OCI-M2 (cell line): Measurements from ENCODE around the gene HSPA13.
"Not testable (repeated sequence)": the region's sequence is repeated elsewhere in the genome, so short reads cannot be mapped to it uniquely, and the experiment has no call there.

Source experiments
- DNase-seq: peaks from one replicate; lab custom pipeline; 2025; ENCODE audit not compliant: unreplicated experiment; lab: John Stamatoyannopoulos, UW

HSPA13 gene

GRCh38 chr21:14382835-14383595, at the start of gene HSPA13:
TSS of gene HSPA13 (minus strand) at chr21:14383146. CDS start at chr21:14383119, 27 bp downstream.
- DNase-seq = peak; percentile 84

- no peak for DNase-seq
These were observed 36.0 kb upstream of the HSPA13 start for GRCh38 chr21:14418920-14419319.

GRCh38 chr21:14414932-14415508, 32.1 kb upstream of the HSPA13 start:
- DNase-seq = no peak

- DNase-seq = no peak
These were observed 23.0 kb upstream of the HSPA13 start for GRCh38 chr21:14405962-14406361.

- no peak for DNase-seq
These were observed 22.3 kb upstream of the HSPA13 start for GRCh38 chr21:14405225-14405624.

GRCh38 chr21:14403681-14404318, 20.9 kb upstream of the HSPA13 start:
- no peak for DNase-seq

- no peak for DNase-seq
These were observed 18.3 kb upstream of the HSPA13 start for GRCh38 chr21:14401217-14401616.

GRCh38 chr21:14388282-14388681, 5.3 kb upstream of the HSPA13 start:
- no peak for DNase-seq

GRCh38 chr21:14384453-14384852, 1.5 kb upstream of the HSPA13 start:
- no peak for DNase-seq

GRCh38 chr21:14383596-14384180, 742 bp upstream of the HSPA13 start:
- no peak for DNase-seq

GRCh38 chr21:14382486-14382834, 486 bp downstream of the HSPA13 start:
- no peak for DNase-seq

GRCh38 chr21:14376854-14377253, 6.1 kb downstream of the HSPA13 start:
- no peak for DNase-seq

GRCh38 chr21:14366998-14367397, 15.9 kb downstream of the HSPA13 start:
- DNase-seq = no peak

GRCh38 chr21:14361958-14362357, 21.0 kb downstream of the HSPA13 start:
- DNase-seq = no peak

- no peak for DNase-seq
These were observed 24.2 kb downstream of the HSPA13 start for GRCh38 chr21:14358775-14359174.

GRCh38 chr21:14356746-14357145, 26.2 kb downstream of the HSPA13 start:
- no peak for DNase-seq

GRCh38 chr21:14354515-14354914, 28.4 kb downstream of the HSPA13 start:
- DNase-seq = no peak

- no peak for DNase-seq
These were observed 29.2 kb downstream of the HSPA13 start for GRCh38 chr21:14353726-14354125.

- no peak for DNase-seq
These were observed 29.7 kb downstream of the HSPA13 start for GRCh38 chr21:14353231-14353630.

GRCh38 chr21:14327346-14327745, 55.6 kb downstream of the HSPA13 start:
- DNase-seq = not testable (repeated sequence)

- no peak for DNase-seq
These were observed 57.4 kb downstream of the HSPA13 start for GRCh38 chr21:14325595-14325994.
